ENCODE measurements around the gene SLPI.

SLPI gene

GRCh38 chr20:45289942-45290676, 35.7 kb upstream of the SLPI start:
- no peak for DNase-seq (ENCODE audit: low spot score)
- TF ChIP-seq CTCF (IDR thresholded peaks at IDR 0.05; ENCODE audit: extremely low read depth, missing control alignments), result no peak

- DNase-seq (ENCODE audit: low spot score), result no peak
- TF ChIP-seq CTCF (IDR thresholded peaks at IDR 0.05; ENCODE audit: extremely low read depth, missing control alignments), result no peak
Measured at GRCh38 chr20:45288860-45289259, 34.5 kb upstream of the SLPI start.

- DNase-seq (ENCODE audit: low spot score), result no peak
- TF ChIP-seq CTCF (IDR thresholded peaks at IDR 0.05; ENCODE audit: extremely low read depth, missing control alignments), result no peak
Measured at GRCh38 chr20:45288376-45288775, 34.0 kb upstream of the SLPI start.

GRCh38 chr20:45283551-45284057, 29.2 kb upstream of the SLPI start:
- DNase-seq (ENCODE audit: low spot score), result no peak
- TF ChIP-seq CTCF (IDR thresholded peaks at IDR 0.05; ENCODE audit: extremely low read depth, missing control alignments), result no peak

- no peak for DNase-seq (ENCODE audit: low spot score)
- TF ChIP-seq CTCF (IDR thresholded peaks at IDR 0.05; ENCODE audit: extremely low read depth, missing control alignments), result no peak
Measured at GRCh38 chr20:45282700-45283550, 28.6 kb upstream of the SLPI start.

- no peak for TF ChIP-seq CTCF (IDR thresholded peaks at IDR 0.05; ENCODE audit: extremely low read depth, missing control alignments)
- no peak for DNase-seq (ENCODE audit: low spot score)
Measured at GRCh38 chr20:45279992-45280391, 25.6 kb upstream of the SLPI start.

- DNase-seq (ENCODE audit: low spot score), result no peak
- no peak for TF ChIP-seq CTCF (IDR thresholded peaks at IDR 0.05; ENCODE audit: extremely low read depth, missing control alignments)
Measured at GRCh38 chr20:45275338-45275737, 21.0 kb upstream of the SLPI start.
